ENCODE results near the gene ITPKB.

The ITPKB gene

DNA sequence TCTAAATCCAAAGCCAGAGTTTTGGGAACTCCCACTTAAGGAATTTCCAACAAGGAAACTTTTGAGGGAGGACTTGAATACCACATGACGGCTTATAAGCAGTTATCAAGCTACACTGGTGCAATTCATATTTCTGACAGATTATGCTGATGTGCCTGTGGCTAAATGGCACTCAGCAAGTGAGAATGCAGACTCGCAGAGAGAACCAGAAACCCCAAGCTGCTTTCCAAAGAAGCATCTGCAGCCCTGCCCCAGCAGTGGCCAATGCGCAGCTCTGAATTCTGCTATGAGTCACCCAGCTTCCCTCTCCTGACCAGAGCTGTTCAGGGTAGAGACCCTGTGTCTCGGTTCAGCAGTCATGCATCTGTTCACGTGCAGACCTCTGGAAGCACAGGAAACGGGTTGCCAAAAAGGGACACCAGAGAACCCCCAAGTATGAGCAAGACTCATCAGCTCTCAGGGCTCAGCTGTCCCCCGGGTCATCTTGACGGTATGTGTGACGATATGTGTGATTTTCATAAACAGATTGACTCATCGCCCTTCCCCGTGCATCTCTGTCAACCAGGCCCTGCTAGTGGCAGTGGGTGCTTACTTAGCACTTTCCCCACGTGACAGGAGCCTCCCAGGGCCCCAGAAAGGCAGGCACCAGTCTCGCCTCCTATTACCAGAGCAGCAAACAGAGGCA, 76.3 kb downstream of the ITPKB start:
- DNase-seq: peak; percentile 87

DNA sequence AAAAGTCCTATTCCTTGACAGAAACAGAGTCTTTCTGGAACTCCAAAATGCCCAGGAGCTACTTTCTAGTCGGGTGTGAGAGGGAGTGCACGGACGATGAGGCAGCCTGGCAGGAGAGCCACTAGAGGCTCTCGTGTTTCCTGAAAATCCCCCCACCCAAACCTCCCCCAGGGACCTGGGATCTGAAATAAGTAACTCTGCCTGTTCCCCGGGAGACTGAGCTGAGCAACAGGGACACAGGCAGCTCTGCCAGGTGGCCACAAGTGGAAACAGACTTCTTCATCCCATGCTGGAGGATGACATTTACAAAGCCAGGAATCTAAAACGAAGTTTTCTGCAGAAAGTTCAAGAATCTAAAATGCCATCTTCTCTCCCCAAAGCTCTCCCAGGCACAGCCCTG, 77.1 kb downstream of the ITPKB start:
- no peak for DNase-seq

DNA sequence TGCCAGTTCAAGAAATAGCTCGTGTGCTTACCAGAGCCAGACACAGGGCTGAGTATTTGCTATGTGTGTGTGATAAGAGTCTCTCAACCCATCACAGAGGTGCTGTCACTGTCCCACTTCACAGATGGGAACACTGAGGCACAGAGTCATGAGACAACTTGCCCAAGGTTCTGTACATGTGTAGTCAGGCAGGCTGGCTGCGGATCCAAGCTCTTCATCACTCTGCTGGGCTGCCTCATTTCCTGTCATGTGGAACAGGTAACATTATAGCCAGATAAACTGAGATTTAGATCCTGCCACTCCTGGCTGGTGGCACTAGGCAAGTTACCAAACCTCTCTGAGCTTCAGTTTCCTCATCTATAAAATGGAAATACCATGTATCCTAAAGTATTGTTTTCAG, 77.8 kb downstream of the ITPKB start:
- DNase-seq: no peak

- no peak for DNase-seq
Observed at GRCh38 chr1:226660410-226661182, 78.5 kb downstream of the ITPKB start.

DNA sequence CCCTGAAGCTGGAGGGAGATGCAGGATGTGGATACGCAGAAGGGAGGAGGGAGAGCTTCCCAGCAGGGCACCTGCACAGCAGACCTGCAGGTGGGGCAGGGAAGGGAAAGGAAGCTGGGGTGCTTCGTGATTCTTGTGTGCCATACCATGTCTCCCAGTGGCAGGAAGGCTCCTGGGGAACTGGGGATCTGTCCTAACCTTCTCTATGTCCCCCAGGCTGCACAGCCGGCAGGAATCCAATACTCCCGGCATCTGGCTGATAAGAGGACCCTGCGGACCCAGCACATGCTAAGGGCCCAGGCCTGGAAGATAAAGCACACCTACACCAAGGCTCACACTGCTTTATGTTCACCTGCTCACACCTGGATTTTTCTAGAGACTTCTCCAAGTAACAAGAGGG, 79.4 kb downstream of the ITPKB start:
- DNase-seq: no peak

DNA sequence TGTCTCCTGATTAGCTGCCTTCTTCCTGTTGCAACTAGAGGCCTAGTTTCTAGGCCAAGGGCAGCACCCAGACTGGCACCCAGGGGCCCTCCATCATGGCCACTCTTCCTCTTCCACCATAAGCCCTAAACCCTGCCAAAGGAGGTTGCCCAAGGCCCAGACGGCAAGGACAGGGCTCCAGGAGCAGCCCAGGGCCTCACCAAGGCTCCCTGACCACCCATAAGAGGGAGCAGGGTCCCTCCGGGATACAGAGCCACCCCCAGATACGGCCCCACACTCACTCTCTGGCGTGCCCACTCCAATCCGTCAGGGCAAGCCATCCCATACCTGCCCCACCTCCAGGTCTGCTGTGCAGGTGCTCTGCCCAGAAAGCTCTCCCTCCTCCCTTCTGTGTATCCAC, 79.9 kb downstream of the ITPKB start:
- no peak for DNase-seq

DNA sequence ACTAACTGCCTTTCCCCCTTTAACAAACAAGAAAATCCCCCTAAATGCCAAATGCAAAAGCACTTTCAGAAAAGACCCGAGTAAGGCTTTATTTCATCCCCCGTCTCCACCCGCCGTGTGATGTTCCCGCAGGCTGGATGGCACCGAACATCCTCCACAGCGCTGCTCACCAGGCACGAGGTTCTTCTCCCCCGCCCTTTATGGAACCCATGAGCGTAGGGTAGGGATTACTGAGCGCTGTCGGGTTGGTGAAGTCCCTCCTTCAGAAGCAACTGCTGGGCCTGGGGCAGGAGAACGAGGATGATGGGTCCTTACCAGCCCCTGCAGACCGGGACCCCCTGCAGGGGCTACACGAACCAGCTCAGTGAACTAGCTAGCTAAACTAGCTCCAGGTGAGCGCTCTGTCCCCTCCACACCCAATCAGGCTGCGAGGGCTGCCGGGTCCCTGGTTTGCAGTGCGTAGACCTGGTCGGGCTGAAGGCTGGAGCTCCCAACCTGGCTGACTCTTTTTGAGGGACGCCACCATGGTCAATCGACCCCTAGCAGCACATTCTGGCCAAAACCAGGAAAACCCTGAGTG, 80.4 kb downstream of the ITPKB start:
- DNase-seq: no peak

DNA sequence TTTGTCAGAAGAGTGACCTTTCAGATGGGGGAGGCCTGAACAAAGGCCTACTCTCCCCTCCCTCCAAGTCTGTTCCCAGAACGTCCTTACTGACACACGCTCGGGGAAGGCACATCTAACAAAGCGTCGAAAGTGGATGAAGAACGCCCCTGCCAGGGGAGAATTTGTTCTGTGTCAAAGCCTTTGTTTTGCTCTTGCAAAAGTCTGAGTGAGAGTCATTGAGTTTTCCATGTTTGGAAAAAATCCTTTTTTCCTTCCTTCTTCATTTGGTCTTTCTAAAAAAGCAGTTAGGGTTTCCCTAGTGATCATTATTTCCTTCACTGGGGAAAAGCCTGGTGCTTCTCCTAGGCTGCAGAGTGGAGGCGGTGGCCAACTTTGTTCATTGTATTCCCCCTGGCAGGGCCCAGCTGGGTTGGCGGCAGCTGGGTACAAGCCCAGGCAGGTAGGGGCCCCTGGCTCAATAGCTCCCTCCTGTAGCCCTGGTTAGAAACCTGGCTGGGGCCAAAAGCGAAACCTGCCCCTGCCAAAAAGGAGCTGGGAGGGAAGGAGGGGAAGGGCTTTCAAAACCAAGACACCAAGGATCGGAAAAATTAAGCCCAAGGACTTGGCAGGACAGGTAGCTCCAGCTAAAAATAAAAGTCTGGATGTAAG, 81.1 kb downstream of the ITPKB start:
- no peak for DNase-seq

- DNase-seq: no peak
Observed at GRCh38 chr1:226656601-226657277, 82.3 kb downstream of the ITPKB start.

DNA sequence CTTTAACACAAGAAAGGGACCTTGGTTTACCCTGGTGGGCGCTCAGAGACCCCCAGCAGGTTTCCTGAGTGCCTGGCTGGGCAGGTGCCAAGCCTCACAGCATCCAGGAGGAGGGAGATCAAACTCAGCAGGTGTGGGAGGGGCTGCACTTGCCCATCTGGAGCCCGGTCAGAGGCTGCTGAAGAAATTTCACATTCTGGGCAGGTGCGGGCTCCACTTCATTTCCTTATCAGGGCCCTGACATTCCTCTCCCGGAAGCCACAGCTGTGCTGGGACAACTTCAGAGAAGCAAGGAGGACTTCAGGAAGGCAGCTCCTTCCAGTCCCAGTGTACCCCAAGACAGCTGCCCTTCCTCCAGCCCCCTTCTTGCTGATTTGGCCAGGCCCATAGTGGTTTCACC, 82.9 kb downstream of the ITPKB start:
- no peak for DNase-seq

DNA sequence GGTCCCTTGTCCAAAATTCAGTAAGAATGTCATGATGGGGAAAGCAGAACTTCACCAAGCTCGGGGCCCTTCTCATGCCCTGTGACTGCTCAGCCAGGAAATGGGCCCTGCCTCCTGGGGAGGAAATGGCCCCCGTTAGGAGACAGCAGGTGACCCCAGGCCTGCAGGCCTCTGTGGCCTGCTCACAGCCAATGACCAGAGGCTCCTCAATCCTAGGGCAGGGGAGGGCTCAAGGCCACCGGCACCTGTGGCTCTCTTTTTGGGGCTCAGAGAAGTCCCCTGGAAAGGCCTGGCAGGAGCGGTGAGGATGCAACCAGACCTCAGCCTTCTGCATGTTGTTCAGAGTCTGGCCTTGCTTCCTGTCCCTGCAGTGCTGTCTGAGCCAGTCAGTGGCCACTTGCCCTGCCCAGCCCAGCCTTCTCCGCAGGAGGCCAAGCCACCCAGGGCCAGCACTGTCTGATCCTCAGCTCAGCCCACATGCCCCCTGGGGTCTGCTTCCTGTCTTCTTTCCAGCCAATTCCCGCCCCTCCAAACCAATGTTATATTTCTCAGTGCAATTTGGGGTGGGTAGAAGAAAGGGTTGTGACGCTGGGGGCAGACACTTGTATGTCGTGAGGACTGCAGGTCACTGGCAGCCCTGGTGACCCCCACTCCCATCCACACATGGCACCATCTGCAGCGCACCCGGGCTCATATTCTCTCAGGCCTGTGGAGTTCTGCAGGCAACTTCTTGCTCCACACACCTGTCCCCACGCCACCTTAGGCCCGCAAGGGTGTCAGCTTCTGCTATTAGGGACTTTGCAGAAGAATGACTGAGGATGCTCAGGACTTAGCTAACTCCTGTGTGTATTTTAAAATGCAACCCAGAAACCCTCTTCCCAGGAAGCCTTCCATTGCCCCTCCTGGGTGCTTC, 83.6 kb downstream of the ITPKB start:
- DNase-seq: no peak

DNA sequence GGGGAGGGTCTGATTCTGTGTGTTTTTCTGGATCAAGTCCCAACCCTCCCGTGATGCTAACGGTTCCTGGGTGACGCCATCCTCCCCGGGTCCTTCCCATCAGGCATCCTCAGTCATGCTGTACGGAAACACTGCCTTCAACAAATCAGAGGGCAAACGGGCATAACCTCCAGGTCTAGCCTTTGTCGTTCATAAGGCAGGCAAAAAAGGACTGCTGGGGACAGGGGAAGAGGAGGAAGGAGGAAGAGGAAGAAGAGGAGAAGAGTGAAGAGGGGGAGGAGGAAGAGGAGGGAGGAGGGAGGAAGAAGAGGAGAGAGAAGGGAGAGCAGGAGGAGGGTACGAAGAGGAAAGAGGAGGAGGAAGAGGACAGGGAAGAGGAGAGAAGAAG, 84.4 kb downstream of the ITPKB start:
- DNase-seq: no peak

GRCh38 chr1:226654046-226654667, 84.9 kb downstream of the ITPKB start:
- no peak for DNase-seq

DNA sequence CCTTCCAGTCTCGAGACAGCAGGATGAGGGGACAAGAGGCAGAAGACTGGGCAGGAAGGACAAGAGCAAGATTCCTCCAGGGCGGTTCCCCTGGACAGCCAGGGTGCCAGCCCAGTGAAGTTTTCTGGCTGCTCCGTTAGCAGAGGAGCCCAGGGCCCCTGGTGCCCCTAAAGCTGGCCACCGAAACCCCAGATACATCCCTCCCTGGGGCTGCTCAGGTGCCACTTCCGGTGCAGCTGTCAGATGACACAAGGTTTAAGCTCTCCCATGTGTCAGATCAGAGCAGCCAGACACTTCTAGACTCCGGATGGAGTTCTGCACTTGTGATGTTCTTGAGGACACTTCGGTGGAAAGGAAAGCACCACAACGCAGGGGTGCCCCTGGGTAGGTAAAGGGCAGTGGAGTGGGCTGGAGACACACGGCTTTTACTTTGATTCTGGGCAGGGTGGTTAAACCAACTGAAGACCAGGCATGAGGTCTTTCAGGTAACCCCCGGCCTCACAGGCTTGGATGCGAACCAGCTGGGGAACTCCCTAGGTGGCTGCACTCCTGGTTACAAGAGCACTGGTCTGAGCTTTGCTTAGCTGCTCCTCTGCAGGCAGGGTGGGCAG, 85.7 kb downstream of the ITPKB start:
- peak; percentile 79 for DNase-seq

DNA sequence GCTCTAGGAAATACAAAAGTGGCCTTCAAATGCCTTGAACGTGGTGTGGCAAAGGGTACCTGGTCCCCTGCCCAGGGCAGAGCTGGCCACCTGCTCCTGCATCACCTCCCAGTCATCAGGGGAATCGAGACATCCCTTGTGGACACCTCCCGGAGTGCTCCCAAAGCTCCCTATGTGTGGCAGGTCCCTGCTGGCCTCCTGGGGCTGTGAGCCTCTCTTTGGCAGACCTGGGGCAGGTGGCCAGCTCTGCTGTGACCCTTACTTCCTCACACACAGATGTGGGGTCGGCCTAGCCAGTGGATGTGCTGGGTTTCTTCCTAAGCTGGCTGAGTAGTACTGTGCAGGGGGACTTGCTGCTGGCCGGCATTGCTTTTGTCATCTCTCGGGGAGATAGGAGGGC, 86.5 kb downstream of the ITPKB start:
- no peak for DNase-seq

GRCh38 chr1:226651732-226652105, 87.4 kb downstream of the ITPKB start:
- DNase-seq: no peak

DNA sequence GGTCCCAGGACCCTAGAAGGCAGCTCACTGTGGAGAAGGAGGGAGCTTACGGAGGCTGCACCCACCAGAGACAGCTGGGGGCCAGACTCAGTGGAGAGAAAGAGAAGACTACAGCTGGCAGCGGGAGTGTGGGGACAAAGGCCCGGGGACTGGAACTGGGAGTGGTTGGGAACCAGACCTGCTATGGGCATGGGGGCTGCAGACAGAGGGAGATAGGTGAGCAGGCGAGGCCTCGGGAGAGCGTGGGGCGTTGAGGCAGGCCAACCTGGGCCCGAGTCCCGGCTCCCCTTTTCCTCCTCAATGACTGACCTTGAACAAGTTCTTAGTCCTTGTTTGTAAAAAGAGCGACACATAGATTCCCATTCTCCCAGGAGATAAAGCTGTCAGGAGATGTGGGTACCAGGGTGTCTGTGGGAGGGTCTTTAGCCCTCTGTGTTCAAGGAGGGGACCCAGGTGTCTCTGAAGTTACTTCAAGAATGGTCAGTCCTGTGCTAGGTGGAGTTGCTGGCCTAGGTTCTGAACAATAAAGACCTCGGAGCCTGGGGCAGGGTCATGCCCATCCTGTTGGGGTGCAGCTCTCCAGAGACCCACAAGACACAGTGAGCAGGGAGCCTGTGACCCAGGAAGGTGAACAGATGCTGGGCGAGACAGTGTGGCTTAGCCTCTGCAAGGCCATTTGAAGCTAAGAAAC, 87.9 kb downstream of the ITPKB start:
- no peak for DNase-seq

DNA sequence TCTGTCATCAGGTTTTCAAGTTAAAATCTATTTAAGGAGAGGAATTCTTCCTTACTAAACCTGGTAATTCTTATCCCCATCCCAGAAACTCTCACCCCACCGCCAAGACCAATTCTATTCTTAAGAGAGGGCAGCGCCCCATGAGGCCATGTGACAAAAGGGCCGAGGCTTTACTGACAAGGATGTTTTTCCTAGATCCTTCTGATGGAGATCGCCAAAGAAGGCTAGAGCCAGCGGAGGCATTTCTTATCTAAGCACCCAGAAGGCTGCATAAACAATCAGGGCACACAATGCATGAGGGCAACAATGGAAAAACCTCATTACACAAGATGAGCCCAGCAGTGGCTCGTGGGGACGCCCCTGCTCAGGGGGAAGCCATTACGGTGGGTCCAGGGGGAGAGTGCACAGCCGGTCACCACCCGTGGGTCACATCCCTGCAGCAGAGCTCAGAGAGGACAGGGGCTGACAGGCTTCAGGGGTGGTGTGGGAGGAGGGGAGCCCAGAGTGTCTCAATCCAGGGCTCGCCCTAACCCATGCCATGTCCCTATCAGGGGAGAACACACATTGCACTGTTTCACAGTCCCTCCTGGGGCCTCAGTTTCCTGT, 88.7 kb downstream of the ITPKB start:
- DNase-seq: no peak

- DNase-seq: peak; percentile 51
Observed at GRCh38 chr1:226649780-226650179, 89.3 kb downstream of the ITPKB start.

DNA sequence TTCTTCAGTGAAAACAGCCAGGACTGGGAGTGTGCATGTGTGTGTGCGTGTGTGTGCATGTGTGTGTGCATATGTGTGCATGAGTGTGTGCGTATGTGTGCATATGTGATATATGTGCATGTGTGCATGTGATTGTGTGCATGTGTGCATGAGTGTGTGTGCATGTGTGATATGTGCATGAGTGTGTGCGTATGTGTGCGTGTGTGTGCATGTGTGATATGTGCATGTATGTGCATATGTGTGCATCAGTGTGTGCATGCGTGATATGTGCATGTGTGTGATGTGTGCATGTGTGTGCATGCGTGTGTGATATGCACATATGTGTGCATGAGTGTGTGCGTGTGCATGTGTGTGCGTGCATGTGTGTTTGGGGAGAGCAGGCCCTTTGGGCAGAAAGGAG, 89.8 kb downstream of the ITPKB start:
- no peak for DNase-seq
